ENCODE measurements around the gene ZFP3. TPM values are rescaled to one million over a fixed set of nuclear protein-coding genes. Genes with fewer than 3 reads are reported as not detected.

The ZFP3 gene
- total and polyA plus RNA-seq, 2 donors from 2014 or later, result 3.4 to 10.0 TPM

DNA sequence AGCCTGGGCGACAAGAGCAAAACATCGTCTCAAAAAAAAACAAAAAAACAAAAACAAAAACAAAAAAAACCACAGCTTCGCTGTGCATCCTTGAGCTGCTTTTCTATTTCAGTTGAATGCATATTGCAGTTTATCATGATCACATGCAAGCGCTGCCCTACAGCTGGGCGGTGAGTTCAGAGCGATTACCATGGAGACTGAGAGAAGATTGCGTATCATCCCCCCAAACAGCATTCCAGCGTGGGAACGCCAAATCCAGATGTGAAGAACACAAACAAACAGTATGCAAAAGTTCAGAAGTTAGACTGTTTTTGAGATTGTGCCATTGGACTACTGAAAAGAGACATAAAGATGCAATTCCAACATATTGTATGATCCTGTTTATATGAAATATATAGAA, 28.0 kb upstream of the ZFP3 start:
- Histone ChIP-seq H3K9ac (ENCODE audit: low read length in 3 of 3) (no peak overlapping the region), H3K9me3 (ENCODE audit: control insufficient read depth in 2 of 3, insufficient read depth in 1 of 3, low read length in 3 of 3) (no peaks in the 10 kb centered on the region), H3K4me3 (ENCODE audit: low read length in 3 of 3) (no peak overlapping the region), H3K27ac (ENCODE audit: low read depth in 2 of 2, low read length in 2 of 2) (no peak overlapping the region), H3K27me3 (ENCODE audit: control insufficient read depth, insufficient read depth, low read length) (no peaks in the 10 kb centered on the region), H3K36me3 (ENCODE audit: control insufficient read depth in 2 of 3, insufficient read depth in 3 of 3, low read length in 3 of 3) (no peaks in the 10 kb centered on the region), H3K4me1 (ENCODE audit: control insufficient read depth in 2 of 3, insufficient read depth in 2 of 3, low read depth in 1 of 3, low read length in 3 of 3) (peaks cover 0 to 3% (median 0%) of the 10 kb centered on the region in 3 donors)
- intact Hi-C loops (cut with DNase I), result no loop called here
- TF ChIP-seq CTCF (IDR thresholded peaks at IDR 0.05; ENCODE audit: borderline replicate concordance, extremely low read depth, insufficient read depth), result no peak
- FAIRE-seq (no peak), DNase-seq (peak in 2 of 5 donors; percentile 17 to 73)

DNA sequence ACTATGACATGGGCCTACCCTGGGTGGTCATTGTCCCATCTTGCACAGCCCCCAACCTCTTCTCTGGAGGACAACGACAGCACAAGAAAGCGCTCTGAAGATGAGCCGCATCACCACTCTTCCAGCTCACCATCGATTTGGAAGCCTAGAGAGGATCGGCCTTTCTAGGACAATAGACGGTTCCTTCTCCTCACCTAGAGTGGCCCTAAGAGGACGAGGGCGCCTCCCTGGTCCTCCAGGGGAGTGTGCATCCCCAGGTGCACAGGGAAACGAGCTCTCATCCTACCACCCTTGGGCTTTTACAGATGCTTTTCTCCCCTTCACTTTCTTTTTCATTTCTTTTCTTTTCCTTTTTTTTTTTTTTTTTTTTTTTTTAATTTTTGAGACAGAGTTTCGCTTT, 22.7 kb upstream of the ZFP3 start:
- no peaks in the 10 kb centered on the region for H3K4me1 ChIP-seq (ENCODE audit: control insufficient read depth in 2 of 3, insufficient read depth in 2 of 3, low read depth in 1 of 3, low read length in 3 of 3)
- no peaks in the 10 kb centered on the region for H3K27me3 ChIP-seq (ENCODE audit: control insufficient read depth, insufficient read depth, low read length)
- DNase-seq, result no peak
- no peaks in the 10 kb centered on the region for H3K36me3 ChIP-seq (ENCODE audit: control insufficient read depth in 2 of 3, insufficient read depth in 3 of 3, low read length in 3 of 3)
- H3K27ac ChIP-seq (ENCODE audit: low read depth in 2 of 2, low read length in 2 of 2), result no peak overlapping the region
- FAIRE-seq, result no peak
- intact Hi-C loops (cut with DNase I), result no loop called here
- TF ChIP-seq CTCF (IDR thresholded peaks at IDR 0.05; ENCODE audit: borderline replicate concordance, extremely low read depth, insufficient read depth), result no peak
- H3K9me3 ChIP-seq (ENCODE audit: control insufficient read depth in 2 of 3, insufficient read depth in 1 of 3, low read length in 3 of 3), result no peaks in the 10 kb centered on the region
- no peak overlapping the region for H3K9ac ChIP-seq (ENCODE audit: low read length in 3 of 3)
- H3K4me3 ChIP-seq (ENCODE audit: low read length in 3 of 3), result no peak overlapping the region

GRCh38 chr17:5065227-5065744, 13.0 kb upstream of the ZFP3 start:
- Histone ChIP-seq H3K27ac (ENCODE audit: low read depth in 2 of 2, low read length in 2 of 2) (no peak overlapping the region), H3K9me3 (ENCODE audit: control insufficient read depth in 2 of 3, insufficient read depth in 1 of 3, low read length in 3 of 3) (no peaks in the 10 kb centered on the region), H3K4me1 (ENCODE audit: control insufficient read depth in 2 of 3, insufficient read depth in 2 of 3, low read depth in 1 of 3, low read length in 3 of 3) (no peaks in the 10 kb centered on the region), H3K27me3 (ENCODE audit: control insufficient read depth, insufficient read depth, low read length) (no peaks in the 10 kb centered on the region), H3K36me3 (ENCODE audit: control insufficient read depth in 2 of 3, insufficient read depth in 3 of 3, low read length in 3 of 3) (no peaks in the 10 kb centered on the region), H3K4me3 (ENCODE audit: low read length in 3 of 3) (no peak overlapping the region), H3K9ac (ENCODE audit: low read length in 3 of 3) (no peak overlapping the region)
- no peak for TF ChIP-seq CTCF (IDR thresholded peaks at IDR 0.05; ENCODE audit: borderline replicate concordance, extremely low read depth, insufficient read depth)
- intact Hi-C loops (cut with DNase I), result no loop called here
- DNase-seq (no peak), FAIRE-seq (no peak)

DNA sequence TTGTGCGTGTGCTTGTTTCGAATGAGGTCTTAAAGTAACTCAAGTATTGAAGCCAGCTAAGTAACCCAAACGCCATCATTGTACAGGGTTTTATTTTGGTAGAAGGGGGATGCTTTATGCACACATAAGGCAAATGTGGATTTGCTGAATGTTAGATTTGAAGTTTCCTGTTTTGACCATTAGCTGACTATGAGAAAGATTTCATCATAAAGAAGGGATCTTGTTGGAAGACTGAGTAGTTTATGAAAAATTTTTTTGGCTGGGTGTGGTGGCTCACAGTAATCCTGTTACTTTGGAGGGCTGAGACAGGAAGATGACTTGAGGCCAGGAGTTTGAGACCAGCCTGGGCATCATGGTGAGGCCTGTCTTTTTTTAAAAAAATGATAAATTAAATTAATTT, 10.0 kb upstream of the ZFP3 start:
- Histone ChIP-seq H3K27ac (ENCODE audit: low read depth in 2 of 2, low read length in 2 of 2) (no peak overlapping the region), H3K27me3 (ENCODE audit: control insufficient read depth, insufficient read depth, low read length) (no peaks in the 10 kb centered on the region), H3K9me3 (ENCODE audit: control insufficient read depth in 2 of 3, insufficient read depth in 1 of 3, low read length in 3 of 3) (no peaks in the 10 kb centered on the region), H3K36me3 (ENCODE audit: control insufficient read depth in 2 of 3, insufficient read depth in 3 of 3, low read length in 3 of 3) (no peaks in the 10 kb centered on the region), H3K4me3 (ENCODE audit: low read length in 3 of 3) (no peak overlapping the region), H3K4me1 (ENCODE audit: control insufficient read depth in 2 of 3, insufficient read depth in 2 of 3, low read depth in 1 of 3, low read length in 3 of 3) (no peaks in the 10 kb centered on the region), H3K9ac (ENCODE audit: low read length in 3 of 3) (no peak overlapping the region)
- FAIRE-seq (no peak), DNase-seq (no peak)
- no peak for TF ChIP-seq CTCF (IDR thresholded peaks at IDR 0.05; ENCODE audit: borderline replicate concordance, extremely low read depth, insufficient read depth)
- intact Hi-C loops (cut with DNase I), result no loop called here

Data from kidney (tissue), 14 donors.